ENCODE data around the gene TBC1D22A.

TBC1D22A gene

DNA sequence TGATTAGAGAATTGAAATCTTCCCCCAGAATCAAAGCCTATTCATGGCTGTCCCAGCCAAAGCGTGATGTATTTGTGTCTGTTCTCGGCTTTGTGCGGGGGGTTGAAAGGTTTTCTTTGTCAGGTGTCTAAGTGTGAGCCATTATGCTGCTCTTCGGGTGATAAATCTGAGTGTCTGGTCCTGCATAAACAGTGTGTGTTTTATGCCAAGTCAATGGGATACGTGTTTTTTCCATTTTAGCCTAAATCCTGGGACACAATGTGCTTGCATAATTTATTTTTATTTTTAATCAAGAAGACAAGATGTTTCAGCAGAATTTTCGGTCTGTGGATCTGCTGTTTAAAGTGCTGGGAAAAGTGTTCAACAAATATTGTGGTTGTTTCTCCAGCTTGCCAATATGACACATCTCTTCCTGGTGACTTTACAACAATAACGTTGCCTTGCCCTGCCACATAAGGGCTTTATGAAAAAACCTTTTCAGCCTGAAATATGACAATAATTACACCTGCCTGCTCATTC is 267.8 kb downstream of the TBC1D22A start:
- peak overlapping the region in 1 of 2 donors; percentile 11 for H3K27ac ChIP-seq
- TF ChIP-seq CTCF (IDR thresholded peaks at IDR 0.05) = no peak
- H3K4me3 ChIP-seq = no peak overlapping the region
- DNase-seq (ENCODE audit: low spot score) = no peak

GRCh38 chr22:47030881-47031627 is 268.6 kb downstream of the TBC1D22A start:
- no peak overlapping the region for H3K27ac ChIP-seq
- no peak overlapping the region for H3K4me3 ChIP-seq
- TF ChIP-seq CTCF (IDR thresholded peaks at IDR 0.05) = no peak
- no peak for DNase-seq (ENCODE audit: low spot score)

GRCh38 chr22:47031628-47031915 is 269.1 kb downstream of the TBC1D22A start:
- no peak for DNase-seq (ENCODE audit: low spot score)
- no peak for TF ChIP-seq CTCF (IDR thresholded peaks at IDR 0.05)
- Histone ChIP-seq H3K4me3 (no peak overlapping the region), H3K27ac (no peak overlapping the region)

DNA sequence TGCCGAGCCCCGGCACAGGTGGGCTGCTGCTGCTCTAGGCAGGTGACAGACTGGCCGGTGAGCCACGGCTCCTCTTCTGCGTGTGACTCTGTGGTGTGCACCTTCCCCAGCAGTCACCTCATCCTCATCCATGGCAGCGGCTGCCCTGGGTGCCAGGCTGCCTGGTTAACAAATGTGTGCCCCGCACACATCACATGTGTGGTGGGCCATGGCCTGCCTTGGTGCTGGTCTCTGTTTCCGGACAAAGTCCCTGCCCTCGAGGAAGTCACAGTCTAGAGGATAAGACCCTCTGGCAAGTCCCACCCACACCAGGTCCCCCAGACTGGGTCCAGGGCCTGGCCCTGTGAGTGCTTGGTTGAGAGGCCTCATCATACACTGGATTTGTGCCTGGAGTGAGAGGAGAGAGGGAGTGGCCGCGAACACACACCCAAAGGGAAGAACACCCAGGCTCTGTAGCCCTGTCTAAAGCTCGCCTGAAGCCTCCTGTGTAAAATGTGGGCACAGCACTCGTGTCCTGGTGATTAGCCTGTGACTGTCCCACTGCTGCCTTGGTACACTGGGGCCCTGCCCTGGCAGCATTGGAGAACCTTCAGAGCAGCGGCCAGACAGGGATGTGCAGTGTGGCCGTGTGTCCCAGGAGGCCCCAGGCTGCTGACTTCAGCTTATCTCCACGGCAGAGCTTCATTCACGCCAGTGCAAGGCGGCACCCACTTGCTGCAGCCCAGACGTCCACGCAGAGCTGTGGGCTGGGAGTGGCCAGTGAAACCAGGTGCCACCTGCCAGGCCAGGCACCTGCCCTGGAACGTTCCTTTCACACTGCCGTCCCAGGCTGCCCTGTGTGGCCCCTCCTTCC is 269.9 kb downstream of the TBC1D22A start:
- TF ChIP-seq CTCF (IDR thresholded peaks at IDR 0.05) = no peak
- no peak overlapping the region for H3K4me3 ChIP-seq
- no peak overlapping the region for H3K27ac ChIP-seq
- DNase-seq (ENCODE audit: low spot score) = no peak

DNA sequence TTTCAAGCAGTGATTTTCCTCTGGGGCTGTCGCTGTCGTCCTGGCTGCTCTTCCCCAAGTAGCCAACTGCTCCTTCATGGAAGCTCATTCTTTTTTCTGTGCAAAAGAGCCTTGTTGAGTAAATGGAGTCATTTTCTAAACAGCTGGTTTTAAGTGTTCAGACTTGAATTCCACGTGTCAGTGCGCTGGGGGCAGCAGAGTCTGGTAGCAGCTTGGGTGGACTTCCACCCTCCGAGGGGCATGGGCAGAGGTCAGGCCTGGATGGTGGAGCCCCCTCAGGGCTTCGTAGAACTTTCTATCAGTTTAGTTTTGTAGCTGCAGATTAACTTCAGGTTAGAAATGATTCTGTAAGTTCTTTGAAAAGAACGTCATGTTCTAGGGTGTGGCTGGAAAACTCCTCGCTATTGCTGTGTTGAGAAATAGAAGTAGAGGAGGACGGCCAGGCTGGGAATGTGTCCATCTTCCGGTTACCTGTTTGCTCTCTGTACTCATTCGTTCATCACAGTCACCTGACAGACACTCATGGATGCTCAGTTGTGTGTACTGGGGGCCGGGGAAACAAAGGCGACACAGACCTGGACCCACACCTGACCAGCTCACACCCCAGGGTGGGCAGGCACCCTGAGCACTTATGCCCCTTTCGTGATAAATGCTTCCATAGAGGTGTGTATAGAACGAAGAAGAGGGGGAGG is 270.7 kb downstream of the TBC1D22A start:
- DNase-seq (ENCODE audit: low spot score) = no peak
- Histone ChIP-seq H3K27ac (no peak overlapping the region), H3K4me3 (no peak overlapping the region)
- no peak for TF ChIP-seq CTCF (IDR thresholded peaks at IDR 0.05)

- DNase-seq (ENCODE audit: low spot score) = no peak
- no peak for TF ChIP-seq CTCF (IDR thresholded peaks at IDR 0.05)
- no peak overlapping the region for H3K4me3 ChIP-seq
- no peak overlapping the region for H3K27ac ChIP-seq
These were observed 271.2 kb downstream of the TBC1D22A start for GRCh38 chr22:47033648-47034000.
